GM21737 (cell line): Measurements from ENCODE around the gene CXCL12.

Experiments used
- ATAC-seq: cut with Tn5 transposase; IDR thresholded peaks from one replicate; pipeline ENCODE4 v1.9.1; 2021; ENCODE audit warnings: mild to moderate bottlenecking, moderate library complexity; ENCODE audit not compliant: unreplicated experiment

CXCL12 gene

DNA sequence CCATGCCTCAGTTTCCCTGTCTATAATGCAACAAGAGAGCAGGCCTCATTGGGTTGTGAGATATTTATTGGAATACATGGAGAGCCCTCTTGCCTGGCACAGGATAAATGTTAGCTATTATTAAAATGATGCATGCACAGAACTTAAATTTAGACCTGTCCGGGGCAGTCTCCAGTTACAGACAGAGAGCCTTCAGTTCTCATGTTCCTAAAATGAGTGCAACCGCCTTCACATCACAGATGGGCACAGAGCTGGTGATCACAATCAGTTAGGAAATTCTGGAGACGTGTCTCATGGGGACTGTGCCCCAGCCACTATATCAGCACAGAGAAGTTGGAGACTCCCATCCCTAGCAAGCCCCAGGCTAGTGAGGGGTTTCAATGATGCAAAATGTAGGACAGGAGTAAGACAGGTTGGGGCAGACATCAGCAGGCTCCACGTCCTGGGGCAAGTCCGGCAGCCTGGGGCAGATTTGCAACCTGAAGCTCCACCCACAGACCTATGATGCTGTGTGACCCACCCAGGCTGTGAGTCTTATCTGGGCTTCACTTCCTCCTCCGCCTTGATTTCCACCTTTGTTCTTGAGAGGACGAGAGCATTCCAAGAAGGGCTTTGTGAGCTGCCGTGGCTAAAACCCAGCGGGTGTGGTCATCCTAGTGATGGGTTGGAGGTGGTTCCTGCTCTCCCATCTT is 49.4 kb downstream of the CXCL12 start:
- ATAC-seq: no peak

- ATAC-seq: no peak
Measured at GRCh38 chr10:44334621-44335184, 50.2 kb downstream of the CXCL12 start.

DNA sequence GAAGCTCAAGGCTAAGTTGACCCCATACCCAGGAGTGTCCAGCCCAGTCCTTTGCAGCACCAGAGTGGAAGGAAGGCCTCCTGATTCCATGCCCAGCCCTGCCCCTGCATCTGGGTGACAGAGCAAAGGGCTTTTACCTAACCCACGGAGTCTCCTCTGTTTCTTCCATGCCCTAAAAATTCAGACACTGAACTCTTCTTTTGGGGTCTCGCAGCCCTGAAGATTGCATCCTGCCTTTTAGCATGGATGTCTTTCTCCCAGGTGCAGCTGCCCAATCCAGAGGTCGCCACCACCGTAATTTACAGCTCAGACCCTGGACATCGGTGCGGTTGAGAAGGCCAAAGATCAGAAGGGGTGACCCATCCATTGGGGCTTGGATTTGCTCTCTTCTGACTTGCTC is 50.8 kb downstream of the CXCL12 start:
- ATAC-seq: no peak

DNA sequence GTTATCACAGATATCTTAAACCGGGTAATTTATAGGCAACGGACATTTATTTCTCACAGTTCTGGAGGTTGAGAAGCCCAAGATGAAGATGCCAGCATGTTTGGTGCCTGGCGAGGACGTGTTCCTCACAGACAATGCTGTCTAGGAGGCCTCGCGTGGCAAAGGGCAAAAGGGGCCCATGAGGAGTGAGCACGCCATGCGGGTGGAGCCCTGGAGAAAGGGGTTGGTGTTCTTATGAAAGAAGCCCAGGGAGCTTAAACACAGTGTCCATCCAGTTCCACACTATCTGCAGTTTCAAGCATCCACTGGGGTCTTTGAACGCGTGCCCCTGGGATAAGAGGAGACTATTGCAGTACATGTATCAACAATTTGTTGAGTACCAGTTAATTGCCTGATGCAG is 51.4 kb downstream of the CXCL12 start:
- ATAC-seq: no peak

DNA sequence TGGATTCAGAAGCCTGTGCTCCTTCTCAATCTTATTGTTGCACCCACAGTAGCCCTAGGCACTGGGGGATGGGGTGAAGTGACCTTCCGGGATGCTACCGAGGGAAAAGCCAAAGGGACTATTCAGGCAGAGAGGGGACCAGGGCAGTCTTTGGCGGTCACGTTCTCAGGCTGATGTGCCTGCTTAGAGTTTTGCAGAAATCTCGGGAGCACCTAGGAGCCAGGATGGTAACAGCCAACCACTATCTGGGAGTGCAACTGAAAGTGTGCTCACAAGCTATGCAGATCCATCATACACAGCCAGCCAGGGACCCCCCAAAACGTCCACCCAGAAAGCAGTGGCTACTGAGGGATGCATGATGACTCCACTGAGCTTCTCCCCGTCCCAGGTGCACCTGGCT is 52.4 kb downstream of the CXCL12 start:
- no peak for ATAC-seq

- ATAC-seq: no peak
Measured at GRCh38 chr10:44330431-44330830, 54.5 kb downstream of the CXCL12 start.

DNA sequence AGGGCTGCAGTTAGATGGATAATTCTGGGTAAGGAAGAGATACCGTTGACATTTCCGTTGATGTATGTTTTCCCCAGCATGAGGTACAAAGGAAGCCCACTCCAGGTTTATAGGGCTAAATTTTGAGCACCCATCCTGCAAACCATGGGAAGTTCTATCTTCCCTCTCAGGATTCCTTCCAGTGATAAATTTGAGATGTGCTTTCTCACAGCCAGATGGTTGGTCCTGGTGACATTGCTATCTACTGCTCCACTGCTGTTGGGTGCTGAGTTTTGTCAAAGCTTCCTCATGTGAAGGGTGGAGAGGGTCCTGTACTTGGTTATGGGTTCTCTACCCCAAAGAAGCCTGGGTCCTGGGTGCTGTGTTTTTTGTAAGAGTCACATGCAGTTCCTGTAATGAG is 57.4 kb downstream of the CXCL12 start:
- ATAC-seq: no peak
